B cell (primary cell): ENCODE results near the gene FAR2. TPM values are rescaled to one million over a fixed set of nuclear protein-coding genes. Genes with fewer than 3 reads are reported as not detected.

Source experiments
- ATAC-seq: fragments of 200-7000 bp; cut with Tn5 transposase; one replicate; pipeline ENCODE4 v1.10.0; 2021; ENCODE audit warnings: low read depth, mild to moderate bottlenecking, moderate number of reproducible peaks, moderate library complexity
- CTCF ChIA-PET: fragments of 350-600 bp; sonication (Branson Sonifier 250); formaldehyde crosslinking; loops from one replicate; lab custom pipeline; 2021; ENCODE audit warnings: antibody characterized with exemption, inconsistent platforms; lab: Charles Lee
- POLR2A ChIA-PET: fragments of 350-600 bp; sonication (Branson Sonifier 250); formaldehyde crosslinking; loops from one replicate; lab custom pipeline; 2021; ENCODE audit warnings: antibody characterized with exemption; lab: Charles Lee
- DNase-seq: peaks from one replicate; pipeline ENCODE4 v3.0.0; 2013
- H2AFZ ChIP-seq: 2 replicates; pipeline ENCODE4 v1.6.1; 2012; ENCODE audit warnings: mild to moderate bottlenecking, low read depth, low read length; ENCODE audit not compliant: insufficient read depth, poor library complexity, severe bottlenecking
- H3K27ac ChIP-seq, 2 donors: 1 replicate in 1 of 2; 2 replicates in 1 of 2; pipeline ENCODE4 v1.5.1; 2012 to 2013; ENCODE audit warnings: low read length in 2 of 2, mild to moderate bottlenecking in 2 of 2, moderate library complexity in 1 of 2
- H3K27me3 ChIP-seq, 4 experiments: fragments of 200-600 bp in 1 of 4; sonication (generic) in 1 of 4; replicated peaks in 1 of 4; 1 replicate in 2 of 4; 2 replicates in 2 of 4; pipeline versions ENCODE4 v1.6.1 to v1.7.0; 2013 to 2016; ENCODE audit warnings: low read length in 3 of 4, mild to moderate bottlenecking in 2 of 4, mixed read lengths in 1 of 4, moderate library complexity in 1 of 4; ENCODE audit not compliant: insufficient read depth in 4 of 4, control insufficient read depth in 3 of 4; ENCODE audit errors: control extremely low read depth in 1 of 4
- H3K36me3 ChIP-seq, 2 experiments: replicated peaks in 1 of 2; 1 replicate in 1 of 2; 2 replicates in 1 of 2; pipeline versions ENCODE4 v1.6.1 to v1.7.1; 2013; ENCODE audit warnings: low read length in 1 of 2; ENCODE audit not compliant: insufficient read depth in 2 of 2, control insufficient read depth in 1 of 2; ENCODE audit errors: control extremely low read depth in 1 of 2, extremely low read depth in 1 of 2
- H3K4me1 ChIP-seq, 2 donors: fragments of 200-600 bp in 1 of 2; sonication (generic) in 1 of 2; 1 replicate in 1 of 2; 2 replicates in 1 of 2; pipeline versions ENCODE4 v1.5.1 to v1.6.1; 2013 to 2017; ENCODE audit warnings: low read length in 2 of 2; ENCODE audit not compliant: control insufficient read depth in 2 of 2, insufficient read depth in 2 of 2
- H3K4me2 ChIP-seq: replicated peaks from 2 replicates; pipeline ENCODE3; 2012; ENCODE audit warnings: mild to moderate bottlenecking, low read depth, low read length; ENCODE audit not compliant: poor library complexity, severe bottlenecking
- H3K4me3 ChIP-seq, 5 experiments: fragments of 200-600 bp in 1 of 5; sonication (generic) in 1 of 5; 1 replicate in 3 of 5; 2 replicates in 2 of 5; pipeline versions ENCODE4 v1.5.1 to v1.7.0; 2011 to 2016; ENCODE audit warnings: low read length in 4 of 5, mild to moderate bottlenecking in 4 of 5, low read depth in 2 of 5, control low read depth in 1 of 5, moderate library complexity in 1 of 5; ENCODE audit not compliant: insufficient read depth in 1 of 5; ENCODE audit errors: control extremely low read depth in 1 of 5, extremely low read depth in 1 of 5
- H3K79me2 ChIP-seq: fragments of 200-600 bp; sonication (generic); one replicate; pipeline ENCODE4 v1.6.0; 2016; ENCODE audit warnings: low read length; ENCODE audit not compliant: control insufficient read depth, insufficient read depth
- H3K9ac ChIP-seq: fragments of 200-600 bp; sonication (generic); 2 replicates; pipeline ENCODE4 v1.6.1; 2017; ENCODE audit warnings: mild to moderate bottlenecking, low read length, moderate library complexity
- H3K9me3 ChIP-seq, 3 donors: one replicate each; pipeline versions ENCODE4 v1.6.1 to v1.7.1; 2013; ENCODE audit warnings: low read length in 2 of 3; ENCODE audit not compliant: control insufficient read depth in 2 of 3, insufficient read depth in 1 of 3; ENCODE audit errors: control extremely low read depth in 1 of 3
- H4K20me1 ChIP-seq: 2 replicates; pipeline ENCODE4 v1.6.0; 2012; ENCODE audit warnings: mild to moderate bottlenecking, low read length; ENCODE audit not compliant: insufficient read depth, control insufficient read depth, poor library complexity, severe bottlenecking
- H3K27ac Mint-ChIP-seq: one replicate; pipeline ENCODE4 v1.8.0; 2021; ENCODE audit warnings: mixed read lengths
- H3K27me3 Mint-ChIP-seq: one replicate; pipeline ENCODE4 v1.8.0; 2021; ENCODE audit warnings: mixed read lengths
- H3K4me1 Mint-ChIP-seq: one replicate; pipeline ENCODE4 v1.8.0; 2021; ENCODE audit warnings: mixed read lengths
- H3K4me3 Mint-ChIP-seq: one replicate; pipeline ENCODE4 v1.8.0; 2021; ENCODE audit warnings: mixed read lengths
- H3K9me3 Mint-ChIP-seq: one replicate; pipeline ENCODE4 v1.8.0; 2022; ENCODE audit warnings: mixed read lengths; ENCODE audit not compliant: insufficient read depth
- CTCF ChIP-seq: fragments of 200-600 bp; IDR thresholded peaks from one replicate; pipeline ENCODE4 v1.8.0; 2022; ENCODE audit warnings: antibody characterized with exemption, mild to moderate bottlenecking
- EZH2 ChIP-seq: IDR thresholded peaks from 2 replicates; pipeline ENCODE4 v1.6.1; 2012; ENCODE audit warnings: borderline replicate concordance, low read depth, mild to moderate bottlenecking, moderate library complexity, low read length; ENCODE audit not compliant: insufficient read depth, poor library complexity, severe bottlenecking
- WGBS: methylation state at CpG from one replicate; pipeline ENCODE4 v1.1.5; 2013; ENCODE audit warnings: missing lambda C conversion rate; ENCODE audit not compliant: insufficient coverage; 5-methylcytosine and 5-hydroxymethylcytosine counted together
- intact Hi-C: fragments of 100-400 bp; cut with micrococcal nuclease; formaldehyde crosslinking; loops from one replicate; pipeline ENCODE4 v1.10.0; 2022
- polyA plus RNA-seq: library from polyadenylated mRNA; depleted of rRNA; stranded (reverse); fragments of >200 nt; gene quantifications from 2 replicates; pipeline ENCODE4 v1.2.3, GENCODE V29; 2012
- total RNA-seq, 2 donors: library from RNA; stranded (reverse); fragments of 120-200 nt in 1 of 2; gene quantifications; 1 replicate in 1 of 2; 2 replicates in 1 of 2; pipeline versions ENCODE4 v1.2.3 to v1.2.4, GENCODE V29; 2013 to 2022

FAR2 gene
- total and polyA plus RNA-seq, 2 donors (not counting 1 experiment from before 2014, with no cell fraction given) = 0.39 TPM; not detected in 1

GRCh38 chr12:29380536-29381523 is 231.8 kb downstream of the FAR2 start, which contains the start of gene ERGIC2:
ERGIC2 (minus strand) TSS chr12:29381172; CDS start chr12:29371633, 9,539 bp downstream.
- Mint-ChIP-seq H3K4me1 (peaks cover 35% of the 10 kb centered on the region), H3K27ac (peak within 1 kb of the TSS; percentile 90), H3K27me3 (peaks cover 8% of the 10 kb centered on the region), H3K4me3 (peak within 1 kb of the TSS; percentile 89), H3K9me3 (no peaks in the 10 kb centered on the region)
- intact Hi-C loops = loop anchor here (1.0 to 5.0 kb wide), 5 partner anchors 214 to 1944 kb away; partner anchors contain the start of gene IPO8
- POLR2A ChIA-PET = interaction anchor here (1.6 kb wide), 1 partner anchor 1315 kb away, joined by 3 read pairs; the partner anchor contains the start of gene IPO8
- WGBS = under 1% methylated on average over 47 of the region's 55 CpGs
- Histone ChIP-seq H3K9ac (peak within 1 kb of the TSS; percentile 83), H3K4me3 (peak within 1 kb of the TSS; percentile 82 to 100 (median 99)), H3K9me3 (no peaks in the 10 kb centered on the region), H3K27ac (peak within 1 kb of the TSS; percentile 86 to 88), H3K4me1 (peaks cover 13 to 17% of the 10 kb centered on the region in 2 donors), H3K36me3 (peaks cover 0 to 2% of the 10 kb centered on the region in 2 experiments), H3K79me2 (peaks cover 55% of the 10 kb centered on the region), H3K4me2 (peak within 1 kb of the TSS; percentile 83), H2AFZ (peak within 1 kb of the TSS; percentile 88), H3K27me3 (no peaks in the 10 kb centered on the region), H4K20me1 (no peaks in the 10 kb centered on the region)
- peak; percentile 91 for ATAC-seq
- TF ChIP-seq CTCF = no peak
- no peak for TF ChIP-seq EZH2
- CTCF ChIA-PET = interaction anchor here (1.1 kb wide), 1 partner anchor 1374 kb away, joined by 3 read pairs; the partner anchor contains the start of gene CAPRIN2
- peak; percentile 98 for DNase-seq
